HPDE6-E6E7 (cell line): ENCODE data around the gene TOP3B.

Experiments
- DNase-seq: peaks from one replicate; pipeline ENCODE4 v3.0.0; 2011; ENCODE audit warnings: missing footprints; ENCODE audit errors: extremely low spot score

Gene TOP3B

DNA sequence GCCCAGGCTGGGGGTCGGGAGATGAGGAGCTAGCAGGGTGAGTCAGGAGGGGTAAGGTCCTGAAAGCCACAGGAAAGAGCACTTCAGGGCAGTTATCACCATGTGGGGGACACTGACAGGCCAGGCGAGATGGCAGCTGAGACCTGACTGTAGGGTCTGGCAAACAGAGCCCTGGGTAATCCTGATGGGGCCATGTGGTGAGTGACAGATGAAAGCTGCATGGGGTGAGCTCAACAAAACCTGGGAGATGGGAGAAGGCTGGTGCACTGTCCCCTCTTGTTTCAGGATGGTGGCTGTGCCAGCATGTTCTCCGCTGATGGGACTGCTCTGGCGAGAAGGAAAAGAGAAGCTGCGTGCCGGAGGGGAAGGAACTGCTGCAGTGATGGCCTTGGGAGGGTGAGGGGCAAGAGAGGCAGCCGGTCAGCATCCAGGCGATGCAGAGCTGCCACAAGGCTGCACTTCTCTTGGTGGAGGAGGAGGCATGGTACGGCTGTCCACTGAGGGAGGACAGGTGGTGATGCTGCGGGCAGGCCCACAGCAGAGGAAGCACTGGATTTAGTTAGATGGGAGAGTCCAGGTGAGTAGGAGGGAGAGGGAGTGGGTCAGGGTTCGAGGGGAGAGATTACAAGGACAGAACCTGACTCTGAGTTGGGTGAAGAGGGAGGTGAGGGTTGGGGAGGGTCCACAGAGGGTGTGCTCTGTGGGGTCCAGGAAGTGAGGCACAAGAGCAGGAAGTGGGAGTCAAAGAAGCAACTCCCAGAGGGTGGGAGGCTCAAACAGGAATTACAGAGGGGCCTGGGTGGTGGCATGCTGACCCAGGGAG is 3.8 kb downstream of the TOP3B start:
- DNase-seq = no peak

DNA sequence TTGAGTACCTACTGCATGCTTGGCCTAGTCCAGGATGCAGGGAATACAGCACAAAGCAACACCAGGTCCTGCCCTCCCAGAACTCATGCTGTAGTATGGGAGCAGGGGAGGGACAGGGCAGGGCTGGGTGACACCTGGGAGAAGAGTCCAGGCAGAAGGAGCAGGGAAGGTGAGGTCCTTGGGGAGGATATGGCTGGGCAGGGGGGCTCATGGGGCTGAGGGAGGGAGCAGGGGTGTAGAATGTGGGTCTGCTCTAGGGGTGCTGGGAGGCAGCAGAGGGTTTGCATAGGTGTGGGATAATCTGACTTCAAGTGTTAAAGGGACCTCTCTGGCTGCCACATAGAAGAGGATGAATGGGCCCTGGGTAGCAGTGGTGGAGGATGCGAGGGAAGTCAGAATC is 4.8 kb downstream of the TOP3B start:
- no peak for DNase-seq

DNA sequence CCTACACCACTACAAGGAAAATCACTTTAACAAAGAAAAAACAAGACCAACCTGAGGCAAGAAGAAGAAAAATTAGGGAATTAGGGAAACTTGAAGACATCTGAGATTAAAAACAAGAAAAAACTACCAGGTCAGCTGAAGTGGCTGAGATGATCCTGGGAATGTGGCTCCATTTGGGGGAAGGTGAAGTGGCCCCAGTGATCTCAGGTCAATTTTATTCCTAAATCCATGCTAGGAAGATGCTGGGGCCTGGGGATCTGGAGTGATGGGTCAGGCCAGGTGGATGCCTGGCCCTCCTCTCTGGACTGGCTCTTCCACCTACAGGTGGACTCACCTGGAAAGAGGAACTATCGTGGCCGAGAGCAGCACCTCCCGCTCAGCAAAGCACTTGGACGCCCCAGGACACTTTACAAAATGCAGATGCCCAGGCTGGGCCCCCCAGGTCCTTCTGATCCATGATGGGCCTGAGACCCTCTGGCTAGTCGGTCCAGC is 6.7 kb downstream of the TOP3B start:
- no peak for DNase-seq

DNA sequence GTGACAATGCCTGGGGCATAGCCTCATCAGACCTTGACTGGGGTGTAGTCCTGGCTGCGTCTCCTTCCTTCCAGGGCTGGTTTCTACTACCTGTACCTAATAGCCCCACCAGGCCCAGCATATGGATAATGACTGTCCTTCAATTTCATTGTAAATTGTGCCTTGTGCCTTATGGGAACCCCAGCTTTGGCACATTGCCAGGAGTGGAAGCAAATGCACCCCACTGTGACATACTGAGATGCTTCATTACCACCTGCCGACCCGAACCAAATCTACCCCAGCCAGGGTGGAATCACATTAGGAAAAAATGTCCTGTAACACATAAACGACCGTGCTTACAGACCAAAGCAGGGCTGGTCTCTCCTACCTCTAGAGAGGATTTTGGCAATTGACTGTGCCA is 7.3 kb downstream of the TOP3B start:
- DNase-seq = no peak

DNA sequence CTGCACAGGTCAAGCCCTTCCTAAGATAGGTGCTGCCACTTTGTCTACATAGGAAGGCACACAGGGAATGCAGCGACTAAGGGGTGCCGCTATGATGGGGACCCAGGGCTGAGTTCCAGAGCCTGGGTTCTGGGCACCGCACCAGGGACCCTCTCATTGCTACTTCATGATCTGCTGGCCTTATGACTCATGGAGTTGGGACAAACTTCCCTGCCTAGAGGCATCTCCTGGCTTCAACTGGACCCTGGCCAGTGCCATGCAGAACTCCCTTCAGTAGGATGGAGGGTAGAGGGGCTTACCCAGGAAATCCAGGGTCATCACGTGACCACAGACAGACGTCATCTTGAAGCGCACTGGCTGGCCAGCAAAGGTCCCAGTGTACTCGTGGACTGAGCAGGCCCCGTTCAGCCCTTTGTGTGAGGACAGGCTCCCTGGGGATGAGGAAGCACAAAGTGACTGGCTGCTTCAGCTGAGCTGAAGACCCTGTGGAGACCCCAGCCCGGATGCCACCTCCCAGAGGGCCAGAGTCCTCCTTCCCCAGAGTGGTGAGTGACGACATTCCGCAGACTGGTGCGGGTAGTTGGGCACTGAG is 8.4 kb downstream of the TOP3B start:
- DNase-seq = no peak

DNA sequence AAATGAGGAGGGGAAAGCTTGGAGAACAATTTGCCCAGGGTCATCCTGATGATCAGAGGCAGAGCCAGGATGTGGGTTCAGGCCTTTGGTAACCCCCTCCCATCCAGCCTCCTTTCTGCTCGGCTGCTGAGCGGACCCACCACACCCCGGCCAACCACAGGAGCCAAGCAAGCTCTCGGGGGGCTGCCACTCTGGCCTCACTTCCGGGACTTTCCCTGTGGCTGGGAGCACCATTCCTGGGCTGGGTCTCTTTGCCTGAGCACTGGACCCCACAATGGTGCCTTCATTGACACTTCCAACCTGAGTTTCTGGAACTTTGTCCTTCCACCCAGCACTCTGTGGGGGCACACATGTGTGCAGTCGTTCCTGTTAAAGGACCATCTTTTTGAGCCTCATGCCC is 9.8 kb downstream of the TOP3B start:
- DNase-seq = no peak

DNA sequence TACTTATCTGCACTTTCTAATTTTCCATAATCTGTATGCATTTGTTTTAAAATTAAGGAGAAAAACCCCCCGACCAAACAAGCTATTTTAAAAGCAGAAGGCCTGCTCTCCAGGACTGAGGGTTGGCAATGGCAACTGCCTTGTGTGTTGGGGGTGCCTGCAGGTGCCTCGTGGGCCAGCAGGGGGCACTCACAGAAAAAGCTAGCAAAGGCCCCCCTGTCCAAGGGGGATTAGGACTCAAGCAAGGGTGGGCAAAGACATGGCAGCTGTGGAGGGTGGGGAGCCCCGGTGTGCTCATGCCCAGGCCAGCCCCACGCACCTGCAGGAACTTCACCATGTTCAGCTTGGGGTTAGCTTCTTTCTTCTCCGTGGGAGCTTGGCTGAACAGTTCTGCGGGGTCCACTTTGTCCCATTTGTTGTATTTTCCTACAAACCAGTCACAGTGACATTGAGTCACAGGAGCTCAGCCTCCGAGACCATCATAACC is 10.3 kb downstream of the TOP3B start:
- DNase-seq = no peak

DNA sequence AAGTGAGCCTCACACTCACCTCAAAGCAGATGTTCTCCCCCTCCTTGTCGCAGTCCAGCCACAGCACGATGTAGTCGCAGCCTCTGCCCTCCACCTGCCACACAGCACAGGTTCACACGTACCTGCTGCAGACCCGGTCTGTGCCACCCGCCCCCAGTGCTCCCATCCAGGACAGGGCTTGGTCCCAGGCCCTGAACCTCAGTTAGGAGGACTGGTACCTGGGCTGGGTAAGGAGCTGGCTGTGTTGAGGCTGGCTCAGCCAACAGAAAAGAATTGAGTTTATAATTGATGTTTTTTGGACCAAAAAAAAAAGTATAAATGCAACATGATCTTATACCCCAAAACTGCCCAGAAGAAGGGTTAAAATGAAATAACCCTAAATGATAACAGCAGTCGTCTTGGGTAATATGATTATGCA is 10.7 kb downstream of the TOP3B start:
- no peak for DNase-seq

DNA sequence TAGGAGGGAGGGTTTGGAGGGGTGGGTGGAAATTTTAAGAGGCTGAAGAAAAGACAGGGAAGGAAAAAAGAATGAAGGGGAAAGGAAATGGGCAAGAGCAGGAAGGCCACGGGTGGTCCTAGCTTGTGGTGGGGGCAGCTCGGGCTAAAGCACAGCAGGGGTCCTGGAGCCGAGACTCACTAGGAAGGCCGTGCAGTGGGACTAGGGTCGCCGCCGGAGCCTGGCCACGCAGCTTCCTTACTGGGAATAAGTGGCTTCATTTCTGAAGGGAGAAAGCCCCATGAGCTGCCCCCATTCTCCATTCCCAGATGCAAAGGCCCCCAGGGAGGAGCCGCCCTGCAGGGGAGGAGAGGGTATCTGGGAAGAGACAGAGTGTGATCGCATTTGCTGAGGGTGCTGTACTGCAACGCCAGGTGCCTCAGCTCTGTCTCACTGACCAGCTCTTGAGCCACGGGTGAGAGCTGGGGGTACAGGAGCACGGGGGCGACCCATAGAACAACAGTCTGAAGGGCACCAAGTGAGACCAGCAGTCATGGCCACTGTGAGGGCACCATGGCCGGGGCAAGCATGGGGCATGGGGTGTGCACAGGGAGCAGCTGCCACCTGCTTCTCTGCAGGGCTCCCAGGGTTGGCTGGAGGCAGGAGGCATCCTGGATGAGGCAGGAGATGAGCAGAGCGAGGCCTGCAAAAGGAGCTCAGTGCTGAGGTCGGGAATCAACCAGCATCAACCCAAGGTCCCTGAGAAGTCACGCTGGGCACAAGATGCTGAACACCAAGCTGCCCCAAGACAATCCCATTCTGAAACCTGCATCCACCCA is 11.6 kb downstream of the TOP3B start:
- no peak for DNase-seq

DNA sequence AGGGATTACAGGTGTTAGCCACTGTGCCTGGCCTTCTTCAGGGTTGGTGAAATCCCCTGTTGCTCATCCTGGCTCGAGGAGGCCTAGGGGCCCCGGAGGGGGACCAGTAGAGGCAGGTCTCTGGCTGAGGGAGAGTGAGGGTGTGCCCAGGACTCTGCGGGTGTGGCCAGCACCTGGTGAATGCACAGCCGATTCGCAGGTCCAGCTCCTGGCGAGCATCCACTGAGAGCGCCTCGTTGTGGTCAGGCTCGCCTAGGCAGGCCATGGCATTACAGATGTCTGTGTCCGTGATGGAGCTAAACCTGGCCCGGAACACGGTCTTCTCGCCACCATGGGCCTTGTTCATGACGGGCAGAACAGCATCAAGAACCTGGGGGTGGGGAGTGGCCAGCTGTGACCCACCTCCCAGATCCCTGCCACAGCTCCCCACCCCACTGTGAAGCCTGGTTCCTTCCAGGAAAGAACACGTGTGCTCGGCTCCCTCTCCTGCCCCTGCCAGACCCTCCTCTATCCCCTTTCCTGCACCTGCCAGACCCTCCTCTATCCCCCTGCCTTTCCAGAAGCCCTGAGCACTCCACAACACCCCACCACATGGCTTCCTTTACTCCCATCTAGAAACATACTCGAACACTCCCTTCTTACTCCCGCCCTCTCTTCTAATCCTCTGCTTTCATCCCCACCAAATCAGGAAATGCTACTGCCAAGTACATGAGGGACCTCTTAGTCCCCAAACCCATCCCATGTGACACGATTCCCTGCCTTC is 12.4 kb downstream of the TOP3B start:
- no peak for DNase-seq

DNA sequence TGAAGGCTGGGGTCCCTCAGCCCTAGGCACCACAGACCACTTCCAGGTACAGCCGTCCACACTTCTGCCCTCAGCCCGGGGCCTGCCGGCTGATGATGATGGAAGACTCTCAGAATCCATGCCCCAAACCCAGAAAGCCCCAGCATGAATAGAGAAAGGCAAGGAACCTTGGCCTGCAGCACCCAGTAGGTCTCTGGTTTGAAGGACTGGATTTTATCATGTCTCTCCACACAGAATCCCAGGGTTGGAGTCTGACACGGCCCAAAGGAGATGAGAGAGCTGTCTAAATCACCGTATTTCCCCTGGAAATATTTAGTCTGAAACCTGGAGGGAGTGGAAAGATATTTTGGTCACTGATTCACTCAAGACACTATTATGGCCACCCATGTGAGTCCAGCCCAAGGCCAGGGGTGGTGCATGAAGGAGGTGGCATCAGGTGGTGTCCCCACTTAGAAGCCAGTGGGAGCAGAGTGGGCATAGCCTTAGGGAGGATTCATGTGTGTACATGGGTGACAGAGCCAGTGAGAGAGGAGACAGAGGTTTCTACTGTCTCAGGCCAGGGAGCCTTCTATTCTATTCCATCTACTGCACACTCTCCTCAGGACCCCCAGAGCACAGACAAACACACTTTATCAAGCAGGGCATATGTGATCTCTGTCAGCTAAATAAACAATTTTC is 14.0 kb downstream of the TOP3B start:
- no peak for DNase-seq

DNA sequence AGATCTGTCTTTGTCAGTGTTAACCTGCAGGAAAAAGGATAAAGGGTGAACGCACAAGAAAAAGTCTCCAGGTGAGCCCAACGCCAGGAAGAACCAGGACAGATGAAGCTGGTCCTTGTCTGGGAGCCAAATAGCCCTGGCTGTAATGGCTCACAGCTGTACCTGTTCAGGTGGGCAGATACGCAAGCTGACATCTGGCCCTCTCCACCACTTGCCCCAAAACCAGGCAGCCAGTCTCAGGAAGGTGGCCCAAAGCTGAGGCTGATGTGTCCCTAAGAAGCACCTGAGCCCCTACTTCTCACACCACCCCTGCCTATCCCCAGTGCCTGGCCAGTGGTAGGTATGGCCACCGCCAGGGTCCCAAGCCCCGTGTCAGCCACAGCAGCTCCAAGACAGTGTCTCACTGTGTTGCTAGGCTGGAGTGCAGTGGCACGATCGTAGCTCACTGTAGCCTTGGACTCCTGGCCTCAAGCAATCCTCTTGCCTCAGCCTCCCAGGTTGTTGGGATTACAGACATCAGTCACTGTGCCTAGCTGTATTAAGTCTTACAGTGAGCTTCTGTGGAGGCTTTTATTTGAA is 14.8 kb downstream of the TOP3B start:
- DNase-seq = no peak

DNA sequence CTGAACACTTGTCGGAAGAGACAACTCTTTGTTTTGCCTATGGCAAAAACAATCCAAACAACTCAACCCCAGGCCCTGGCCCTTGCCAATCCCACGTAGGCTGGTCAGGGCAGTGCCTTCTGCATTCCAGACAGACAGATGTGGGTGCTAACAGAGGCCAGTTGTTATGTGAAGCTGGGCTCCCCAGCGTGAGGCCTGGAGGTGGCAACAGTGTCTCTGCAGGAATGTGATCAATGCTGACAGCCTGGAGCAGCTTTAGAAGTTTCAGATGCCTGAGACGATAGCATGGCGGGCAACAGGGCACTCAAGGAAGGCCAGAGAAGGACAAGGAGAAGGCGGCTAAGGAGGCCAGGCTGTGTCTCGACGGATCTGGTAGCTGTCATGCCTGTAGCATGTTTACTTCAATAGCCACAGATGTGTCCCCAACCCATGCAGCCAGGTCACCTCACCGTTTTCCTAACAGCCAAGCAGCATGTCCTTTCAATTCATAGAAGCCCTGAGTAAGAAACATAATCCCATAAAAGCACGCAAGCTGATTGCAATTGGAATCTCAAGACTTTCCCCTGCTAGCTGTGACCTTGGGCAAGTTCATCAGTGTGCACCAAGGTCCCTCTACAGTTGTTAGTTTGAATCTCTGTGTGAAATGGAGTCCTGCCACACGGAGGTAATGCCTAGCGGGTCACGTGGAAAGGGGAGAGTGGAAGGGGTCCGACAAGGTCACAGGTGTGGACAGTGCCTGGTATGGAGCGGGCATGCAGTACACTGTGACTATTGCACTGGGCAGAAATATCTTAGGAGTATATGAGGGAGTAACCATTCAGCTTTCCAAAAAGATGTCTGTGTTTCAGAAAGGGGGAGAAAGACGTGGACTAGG is 15.7 kb downstream of the TOP3B start:
- DNase-seq = no peak

DNA sequence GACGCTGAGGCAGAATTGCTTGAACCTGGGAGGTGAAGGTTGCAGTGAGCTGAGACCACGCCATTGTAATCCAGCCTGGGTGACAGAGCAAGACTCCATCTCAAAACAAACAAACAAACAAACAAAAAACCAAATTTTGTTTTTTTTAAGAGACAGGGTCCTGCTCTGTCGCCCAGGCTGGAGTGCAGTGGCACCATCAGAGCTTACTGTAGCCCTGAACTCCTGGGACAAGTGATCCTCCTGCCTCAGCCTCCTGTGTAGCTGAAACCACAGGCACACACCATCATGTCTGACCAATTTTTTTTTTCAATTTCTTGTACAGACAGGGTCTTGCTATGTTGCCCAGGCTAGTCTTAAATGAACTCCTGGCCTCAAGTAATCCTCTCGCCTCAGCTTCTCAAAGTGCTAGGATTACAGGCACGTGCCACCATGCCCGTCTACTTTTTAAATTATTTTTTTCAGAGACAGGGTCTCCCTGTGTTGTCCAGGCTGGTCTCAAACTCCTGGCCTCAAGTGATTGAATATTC is 16.8 kb downstream of the TOP3B start:
- DNase-seq = no peak

DNA sequence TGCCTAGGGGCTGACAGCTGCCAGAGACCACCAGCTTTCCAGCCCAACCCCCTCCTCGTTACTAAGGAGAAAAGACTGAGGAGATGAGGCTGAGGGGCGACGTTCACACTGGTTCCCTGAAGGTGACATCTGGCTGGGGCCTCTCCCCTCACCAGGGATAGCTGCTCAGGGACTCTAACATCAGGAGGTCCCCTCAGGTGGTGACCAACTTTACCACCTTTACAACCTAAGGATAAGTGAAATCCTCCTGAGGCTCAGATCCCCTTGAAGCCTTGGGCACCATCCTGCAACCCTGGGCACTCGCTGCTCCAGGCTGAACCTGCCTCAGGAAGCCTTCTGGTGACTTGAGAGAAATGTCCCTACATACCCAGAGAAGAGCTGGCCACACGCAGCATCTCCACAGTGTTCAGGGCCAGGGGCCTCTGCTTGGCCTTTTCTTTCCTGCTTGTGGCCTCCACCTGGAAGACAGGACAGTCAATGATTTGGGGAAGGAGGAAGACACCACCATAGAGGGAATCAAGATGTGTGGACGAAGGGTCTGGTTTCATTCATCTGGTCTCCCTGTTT is 17.6 kb downstream of the TOP3B start:
- DNase-seq = no peak

DNA sequence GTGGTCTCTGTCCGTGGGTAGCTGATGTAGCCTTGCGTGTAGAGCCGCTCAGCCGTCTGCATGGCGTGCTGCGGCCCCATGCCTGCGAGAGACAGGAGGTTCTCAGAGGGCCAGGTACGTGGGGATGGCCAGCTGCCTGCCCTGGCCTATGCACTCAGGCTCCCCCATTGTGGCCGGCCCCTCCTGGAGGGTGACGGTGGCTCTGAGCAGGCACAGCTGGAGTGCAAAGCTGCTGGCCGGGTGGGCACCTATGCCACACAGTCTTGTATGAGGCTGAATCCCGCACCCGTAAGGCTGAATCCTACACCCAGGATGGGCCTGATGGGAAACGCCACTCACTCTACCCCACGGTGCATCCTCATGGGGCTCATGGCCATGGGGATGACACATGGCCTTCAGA is 18.4 kb downstream of the TOP3B start:
- DNase-seq = no peak

DNA sequence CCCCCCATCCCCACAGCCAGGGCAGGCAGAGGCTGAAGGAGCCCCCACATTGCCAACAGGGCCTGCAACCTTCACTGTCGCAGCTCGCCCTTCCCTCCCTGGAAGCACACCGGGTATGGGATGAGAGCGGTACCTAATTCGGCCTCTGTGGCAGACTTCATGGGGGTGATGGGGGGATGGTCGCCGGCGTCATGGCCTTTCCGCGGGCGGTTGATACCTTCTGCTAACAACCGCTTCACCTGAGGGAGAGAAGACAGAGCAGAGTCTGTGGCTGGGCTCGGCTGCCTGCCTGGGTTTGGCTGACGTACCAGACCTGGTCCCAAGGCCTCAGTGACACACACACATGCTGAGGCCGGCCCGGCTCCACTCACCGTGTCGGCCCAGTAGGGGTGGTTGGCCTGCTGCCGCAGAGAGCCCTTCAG is 18.8 kb downstream of the TOP3B start:
- DNase-seq = no peak

DNA sequence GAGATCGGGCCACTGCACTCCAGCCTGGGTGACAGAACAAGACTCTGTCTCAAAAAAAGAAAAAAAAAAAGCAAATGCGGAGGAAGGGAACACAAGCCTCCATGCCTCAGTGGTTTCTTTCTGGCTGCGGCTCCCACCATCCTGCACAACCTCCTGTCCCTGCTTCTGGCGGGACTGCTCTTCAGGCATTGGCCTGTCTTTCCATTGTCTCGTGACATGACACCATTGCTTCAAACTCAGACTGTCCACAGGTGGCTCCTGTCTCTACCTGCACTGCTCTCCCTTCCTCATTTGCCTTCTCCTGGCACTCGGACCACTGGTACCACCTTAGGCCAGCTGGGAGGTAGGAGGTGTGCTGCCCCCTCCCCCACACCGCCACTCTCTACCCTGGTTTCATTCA is 19.3 kb downstream of the TOP3B start:
- DNase-seq = no peak

DNA sequence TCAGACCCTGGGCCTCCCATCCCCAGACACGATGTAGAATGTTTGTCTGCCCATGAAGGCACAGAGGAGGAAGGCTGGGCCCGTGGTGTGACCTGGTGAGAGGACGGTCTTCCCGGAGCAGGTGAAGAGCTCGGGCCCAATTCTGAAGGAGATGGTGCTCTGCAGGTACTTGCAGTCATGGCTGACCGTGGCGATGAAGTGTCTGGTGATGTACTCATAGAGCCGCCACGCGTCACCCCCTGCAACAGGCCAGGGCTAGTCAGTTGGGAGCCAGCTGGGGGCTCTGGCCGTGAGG is 20.0 kb downstream of the TOP3B start:
- DNase-seq = no peak
